ENCODE measurements around the gene GEMIN7. TPM values are rescaled to one million over a fixed set of nuclear protein-coding genes. Genes with fewer than 3 reads are reported as not detected.

GEMIN7 gene
- polyA plus RNA-seq, 1 donor from 2014 or later, result 26.5 TPM

GRCh38 chr19:45050036-45050435 is 29.0 kb upstream of the GEMIN7 start:
- TF ChIP-seq, protein P1, sequence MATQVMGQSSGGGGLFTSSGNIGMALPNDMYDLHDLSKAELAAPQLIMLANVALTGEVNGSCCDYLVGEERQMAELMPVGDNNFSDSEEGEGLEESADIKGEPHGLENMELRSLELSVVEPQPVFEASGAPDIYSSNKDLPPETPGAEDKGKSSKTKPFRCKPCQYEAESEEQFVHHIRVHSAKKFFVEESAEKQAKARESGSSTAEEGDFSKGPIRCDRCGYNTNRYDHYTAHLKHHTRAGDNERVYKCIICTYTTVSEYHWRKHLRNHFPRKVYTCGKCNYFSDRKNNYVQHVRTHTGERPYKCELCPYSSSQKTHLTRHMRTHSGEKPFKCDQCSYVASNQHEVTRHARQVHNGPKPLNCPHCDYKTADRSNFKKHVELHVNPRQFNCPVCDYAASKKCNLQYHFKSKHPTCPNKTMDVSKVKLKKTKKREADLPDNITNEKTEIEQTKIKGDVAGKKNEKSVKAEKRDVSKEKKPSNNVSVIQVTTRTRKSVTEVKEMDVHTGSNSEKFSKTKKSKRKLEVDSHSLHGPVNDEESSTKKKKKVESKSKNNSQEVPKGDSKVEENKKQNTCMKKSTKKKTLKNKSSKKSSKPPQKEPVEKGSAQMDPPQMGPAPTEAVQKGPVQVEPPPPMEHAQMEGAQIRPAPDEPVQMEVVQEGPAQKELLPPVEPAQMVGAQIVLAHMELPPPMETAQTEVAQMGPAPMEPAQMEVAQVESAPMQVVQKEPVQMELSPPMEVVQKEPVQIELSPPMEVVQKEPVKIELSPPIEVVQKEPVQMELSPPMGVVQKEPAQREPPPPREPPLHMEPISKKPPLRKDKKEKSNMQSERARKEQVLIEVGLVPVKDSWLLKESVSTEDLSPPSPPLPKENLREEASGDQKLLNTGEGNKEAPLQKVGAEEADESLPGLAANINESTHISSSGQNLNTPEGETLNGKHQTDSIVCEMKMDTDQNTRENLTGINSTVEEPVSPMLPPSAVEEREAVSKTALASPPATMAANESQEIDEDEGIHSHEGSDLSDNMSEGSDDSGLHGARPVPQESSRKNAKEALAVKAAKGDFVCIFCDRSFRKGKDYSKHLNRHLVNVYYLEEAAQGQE (IDR thresholded peaks at IDR 0.05; ENCODE audit: borderline replicate concordance), result no peak
- TF ChIP-seq RAD21 (conservative IDR thresholded peaks at IDR 0.05) (no peak), SMC3 (conservative IDR thresholded peaks at IDR 0.05; ENCODE audit: poor library complexity) (no peak), EP300 (conservative IDR thresholded peaks at IDR 0.05; ENCODE audit: poor library complexity, severe bottlenecking) (no peak), TAF1 (IDR thresholded peaks at IDR 0.05; ENCODE audit: low read depth) (no peak), MXI1 (conservative IDR thresholded peaks at IDR 0.05; ENCODE audit: poor library complexity, severe bottlenecking) (no peak), EZH2 (IDR thresholded peaks at IDR 0.05; ENCODE audit: borderline replicate concordance, insufficient read depth, low read length, poor library complexity, severe bottlenecking) (no peak), POLR2AphosphoS5 (IDR thresholded peaks at IDR 0.05) (no peak)
- TF ChIP-seq, protein P2, sequence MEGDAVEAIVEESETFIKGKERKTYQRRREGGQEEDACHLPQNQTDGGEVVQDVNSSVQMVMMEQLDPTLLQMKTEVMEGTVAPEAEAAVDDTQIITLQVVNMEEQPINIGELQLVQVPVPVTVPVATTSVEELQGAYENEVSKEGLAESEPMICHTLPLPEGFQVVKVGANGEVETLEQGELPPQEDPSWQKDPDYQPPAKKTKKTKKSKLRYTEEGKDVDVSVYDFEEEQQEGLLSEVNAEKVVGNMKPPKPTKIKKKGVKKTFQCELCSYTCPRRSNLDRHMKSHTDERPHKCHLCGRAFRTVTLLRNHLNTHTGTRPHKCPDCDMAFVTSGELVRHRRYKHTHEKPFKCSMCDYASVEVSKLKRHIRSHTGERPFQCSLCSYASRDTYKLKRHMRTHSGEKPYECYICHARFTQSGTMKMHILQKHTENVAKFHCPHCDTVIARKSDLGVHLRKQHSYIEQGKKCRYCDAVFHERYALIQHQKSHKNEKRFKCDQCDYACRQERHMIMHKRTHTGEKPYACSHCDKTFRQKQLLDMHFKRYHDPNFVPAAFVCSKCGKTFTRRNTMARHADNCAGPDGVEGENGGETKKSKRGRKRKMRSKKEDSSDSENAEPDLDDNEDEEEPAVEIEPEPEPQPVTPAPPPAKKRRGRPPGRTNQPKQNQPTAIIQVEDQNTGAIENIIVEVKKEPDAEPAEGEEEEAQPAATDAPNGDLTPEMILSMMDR (IDR thresholded peaks at IDR 0.05; ENCODE audit: poor library complexity, severe bottlenecking), result no peak
- Histone ChIP-seq H2AFZ (ENCODE audit: low read depth, low read length) (no peak overlapping the region), H3K9ac (ENCODE audit: low read length) (no peak overlapping the region), H3F3A (ENCODE audit: insufficient read depth, low read length, poor library complexity, severe bottlenecking) (no peaks in the 10 kb centered on the region), H3K9me2 (ENCODE audit: insufficient read depth, low read length) (no peaks in the 10 kb centered on the region), H4K20me1 (ENCODE audit: insufficient read depth) (no peaks in the 10 kb centered on the region), H3K27ac (ENCODE audit: low read length) (no peak overlapping the region), H3K79me2 (replicated peaks; ENCODE audit: insufficient read depth, low read length) (peaks cover 11% of the 10 kb centered on the region), H3K4me3 (ENCODE audit: low read length) (no peak overlapping the region), H3K9me3 (ENCODE audit: low read length) (no peaks in the 10 kb centered on the region), H3K27me3 (ENCODE audit: insufficient read depth, low read depth, low read length) (no peaks in the 10 kb centered on the region), H3K36me3 (ENCODE audit: insufficient read depth, low read length) (no peaks in the 10 kb centered on the region), H3K4me2 (ENCODE audit: low read length) (no peak overlapping the region)

GRCh38 chr19:45051929-45052579 is 27.0 kb upstream of the GEMIN7 start:
- H2AFZ ChIP-seq (ENCODE audit: low read depth, low read length), result no peak overlapping the region
- TF ChIP-seq POLR2AphosphoS5 (IDR thresholded peaks at IDR 0.05) (no peak), MXI1 (conservative IDR thresholded peaks at IDR 0.05; ENCODE audit: poor library complexity, severe bottlenecking) (no peak), TAF1 (IDR thresholded peaks at IDR 0.05; ENCODE audit: low read depth) (no peak), RAD21 (conservative IDR thresholded peaks at IDR 0.05) (no peak), EZH2 (IDR thresholded peaks at IDR 0.05; ENCODE audit: borderline replicate concordance, insufficient read depth, low read length, poor library complexity, severe bottlenecking) (no peak), SMC3 (conservative IDR thresholded peaks at IDR 0.05; ENCODE audit: poor library complexity) (no peak), EP300 (conservative IDR thresholded peaks at IDR 0.05; ENCODE audit: poor library complexity, severe bottlenecking) (no peak)
- TF ChIP-seq, protein P2 (IDR thresholded peaks at IDR 0.05; ENCODE audit: poor library complexity, severe bottlenecking), result no peak
- TF ChIP-seq, protein P1 (IDR thresholded peaks at IDR 0.05; ENCODE audit: borderline replicate concordance), result no peak
- no peaks in the 10 kb centered on the region for H3F3A ChIP-seq (ENCODE audit: insufficient read depth, low read length, poor library complexity, severe bottlenecking)
- no peaks in the 10 kb centered on the region for H4K20me1 ChIP-seq (ENCODE audit: insufficient read depth)
- H3K9me3 ChIP-seq (ENCODE audit: low read length), result no peaks in the 10 kb centered on the region
- no peak overlapping the region for H3K27ac ChIP-seq (ENCODE audit: low read length)
- no peak overlapping the region for H3K4me3 ChIP-seq (ENCODE audit: low read length)
- H3K27me3 ChIP-seq (ENCODE audit: insufficient read depth, low read depth, low read length), result no peaks in the 10 kb centered on the region
- H3K9me2 ChIP-seq (ENCODE audit: insufficient read depth, low read length), result no peaks in the 10 kb centered on the region
- H3K36me3 ChIP-seq (ENCODE audit: insufficient read depth, low read length), result no peaks in the 10 kb centered on the region
- peaks cover 10% of the 10 kb centered on the region for H3K79me2 ChIP-seq (replicated peaks; ENCODE audit: insufficient read depth, low read length)
- H3K4me2 ChIP-seq (ENCODE audit: low read length), result no peak overlapping the region
- no peak overlapping the region for H3K9ac ChIP-seq (ENCODE audit: low read length)
